AG04449 (cell line): ENCODE data around the gene ZBTB45.

Experiments used
- CTCF ChIA-PET: fragments of 350-600 bp; formaldehyde crosslinking; extraction: SDS; loops from one replicate; lab custom pipeline; 2021; ENCODE audit warnings: antibody characterized with exemption; lab: Yijun Ruan, JAX
- POLR2A ChIA-PET: fragments of 400-600, 350-600 bp; formaldehyde crosslinking; extraction: SDS; loops from one replicate; lab custom pipeline; 2020; ENCODE audit warnings: antibody characterized with exemption, inconsistent platforms; lab: Yijun Ruan, JAX
- DNase-seq: peaks from one replicate; pipeline ENCODE4 v3.0.0-alpha.2; 2010; ENCODE audit warnings: low read depth, low spot score
- H3K4me3 ChIP-seq: 2 replicates; pipeline ENCODE4 v1.5.1; 2011; ENCODE audit warnings: low read depth, mild to moderate bottlenecking, control low read depth, low read length
- CTCF ChIP-seq: IDR thresholded peaks from one replicate; pipeline ENCODE4 v1.5.1; 2011; ENCODE audit warnings: mild to moderate bottlenecking, moderate library complexity, low read length, control low read depth, inconsistent platforms; ENCODE audit not compliant: insufficient read depth; ENCODE audit errors: missing control alignments

ZBTB45 gene

GRCh38 chr19:58538257-58539168 lies 18.9 kb upstream of the ZBTB45 start:
- TF ChIP-seq CTCF, result no peak
- H3K4me3 ChIP-seq, result peak overlapping the region; percentile 15; the same call in 1 of the 2 replicates
- ChIA-PET POLR2A (no interaction called here), CTCF (interaction anchor here (1.0 kb wide), 2 partner anchors 17 to 19 kb away, joined by 3 read pairs; no protein-coding TSS in a partner anchor)
- no peak for DNase-seq

GRCh38 chr19:58536852-58537798 lies 17.5 kb upstream of the ZBTB45 start:
- ChIA-PET POLR2A (interaction anchor here (0.6 kb wide), 1 partner anchor 16 kb away, joined by 4 read pairs; no protein-coding TSS in a partner anchor), CTCF (interaction anchor here (1.0 kb wide), 2 partner anchors 16 to 18 kb away, joined by 3 read pairs; no protein-coding TSS in a partner anchor)
- TF ChIP-seq CTCF, result no peak
- H3K4me3 ChIP-seq, result no peak overlapping the region
- no peak for DNase-seq

GRCh38 chr19:58535857-58536256 lies 16.2 kb upstream of the ZBTB45 start:
- H3K4me3 ChIP-seq, result no peak overlapping the region
- DNase-seq, result no peak
- TF ChIP-seq CTCF, result no peak
- CTCF ChIA-PET, result interaction anchor here (5.1 kb wide), 1 partner anchor 16 kb away, joined by 36 read pairs; the partner anchor contains the start of gene ZBTB45
- POLR2A ChIA-PET, result interaction anchor here (1.5 kb wide), 1 partner anchor 16 kb away, joined by 4 read pairs; the partner anchor contains the start of gene ZBTB45

GRCh38 chr19:58531034-58531840 lies 11.6 kb upstream of the ZBTB45 start:
- ChIA-PET CTCF (interaction anchor here (5.1 kb wide), 1 partner anchor 12 kb away, joined by 36 read pairs; the partner anchor contains the start of gene ZBTB45), POLR2A (interaction anchor here (1.6 kb wide), 1 partner anchor 13 kb away, joined by 4 read pairs; the partner anchor contains the start of gene TRIM28)
- H3K4me3 ChIP-seq, result no peak overlapping the region
- TF ChIP-seq CTCF, result no peak
- no peak for DNase-seq

GRCh38 chr19:58529405-58529804 lies 9.8 kb upstream of the ZBTB45 start:
- no peak overlapping the region for H3K4me3 ChIP-seq
- ChIA-PET POLR2A (interaction anchor here (0.6 kb wide), 1 partner anchor 16 kb away, joined by 3 read pairs; no protein-coding TSS in a partner anchor), CTCF (interaction anchor here (2.6 kb wide), 1 partner anchor 10 kb away, joined by 17 read pairs; the partner anchor contains the start of gene ZBTB45)
- no peak for DNase-seq
- TF ChIP-seq CTCF, result no peak
